Nephron progenitor cell (in vitro differentiated cells): ENCODE results near the gene RBM48.
"Not testable (repeated sequence)": the region's sequence is repeated elsewhere in the genome, so short reads cannot be mapped to it uniquely, and the experiment has no call there.

Experiments
- DNase-seq: peaks from one replicate; pipeline ENCODE4 v3.0.0; 2021
- H3K27ac Mint-ChIP-seq: 2 replicates; pipeline ENCODE4 v1.8.0; 2021; ENCODE audit warnings: mild to moderate bottlenecking, moderate library complexity, mixed read lengths
- H3K27me3 Mint-ChIP-seq: 2 replicates; pipeline ENCODE4 v1.8.0; 2021; ENCODE audit warnings: mild to moderate bottlenecking, low read depth, mixed read lengths; ENCODE audit not compliant: poor library complexity
- H3K36me3 Mint-ChIP-seq: 2 replicates; pipeline ENCODE4 v1.8.0; 2021; ENCODE audit warnings: low read depth, mixed read lengths
- H3K4me1 Mint-ChIP-seq: 2 replicates; pipeline ENCODE4 v1.8.0; 2021; ENCODE audit warnings: mixed read lengths
- H3K4me3 Mint-ChIP-seq: 2 replicates; pipeline ENCODE4 v1.8.0; 2021; ENCODE audit warnings: mild to moderate bottlenecking, moderate library complexity, mixed read lengths
- H3K9me3 Mint-ChIP-seq: 2 replicates; pipeline ENCODE4 v1.8.0; 2021; ENCODE audit warnings: mild to moderate bottlenecking, moderate library complexity, mixed read lengths
- TF ChIP-seq, protein P1 (sequence below): fragments of 200-600 bp; sonication (generic); IDR thresholded peaks from 2 replicates; pipeline ENCODE4 v1.5.0; 2021; ENCODE audit warnings: antibody characterized with exemption

The RBM48 gene

DNA sequence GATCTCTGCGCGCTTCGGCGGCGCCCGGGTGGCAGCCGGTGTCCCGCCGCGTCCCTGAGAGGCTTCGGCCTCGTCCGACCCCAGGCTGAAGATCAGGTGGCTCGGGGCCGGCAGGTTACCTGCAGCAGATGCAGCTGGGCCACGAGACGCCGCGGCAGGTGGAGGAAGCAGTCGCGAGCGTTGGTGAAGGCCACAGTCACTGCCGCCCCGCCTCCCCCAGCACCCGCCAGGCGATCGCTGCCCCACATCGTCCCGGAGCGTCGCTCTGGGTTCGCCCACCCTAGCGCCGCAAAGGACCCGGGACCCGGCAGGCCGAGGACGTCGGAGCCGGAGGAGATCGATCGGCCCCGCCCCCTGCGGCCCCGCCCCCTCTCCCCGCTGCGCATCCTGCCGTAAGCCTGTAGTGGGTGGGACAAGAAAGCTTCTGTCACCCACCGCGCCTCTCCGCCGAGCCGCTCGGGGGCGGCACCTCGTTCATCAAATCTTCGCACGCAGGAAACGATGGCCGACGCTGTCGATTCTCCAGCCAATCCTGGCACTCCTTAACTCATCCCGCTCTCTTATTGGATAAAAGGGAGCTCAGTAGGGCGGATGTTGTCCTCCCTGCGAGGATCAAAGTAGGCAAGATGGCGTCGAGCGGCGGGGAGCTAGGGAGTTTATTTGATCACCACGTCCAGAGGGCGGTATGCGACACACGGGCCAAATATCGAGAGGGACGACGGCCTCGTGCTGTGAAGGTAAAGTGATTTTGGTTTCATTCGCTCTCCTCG lies at the start of gene RBM48, which contains the start of gene PEX1:
Gene RBM48, plus strand, starts transcription at position 608 of the 770 bp plus-strand sequence. Its CDS starts 19 bp downstream, at position 627.
Gene PEX1, minus strand, starts transcription at position 333 of the 770 bp plus-strand sequence. Its CDS starts 85 bp downstream, at position 248.
- peak; percentile 92 for DNase-seq
- Mint-ChIP-seq H3K27me3 (no peaks in the 10 kb centered on the region), H3K27ac (peak within 1 kb of the TSS; percentile 98), H3K4me1 (peaks cover 30% of the 10 kb centered on the region), H3K9me3 (no peaks in the 10 kb centered on the region), H3K4me3 (peak within 1 kb of the TSS; percentile 97), H3K36me3 (peaks cover 14% of the 10 kb centered on the region)
- TF ChIP-seq, protein P1, sequence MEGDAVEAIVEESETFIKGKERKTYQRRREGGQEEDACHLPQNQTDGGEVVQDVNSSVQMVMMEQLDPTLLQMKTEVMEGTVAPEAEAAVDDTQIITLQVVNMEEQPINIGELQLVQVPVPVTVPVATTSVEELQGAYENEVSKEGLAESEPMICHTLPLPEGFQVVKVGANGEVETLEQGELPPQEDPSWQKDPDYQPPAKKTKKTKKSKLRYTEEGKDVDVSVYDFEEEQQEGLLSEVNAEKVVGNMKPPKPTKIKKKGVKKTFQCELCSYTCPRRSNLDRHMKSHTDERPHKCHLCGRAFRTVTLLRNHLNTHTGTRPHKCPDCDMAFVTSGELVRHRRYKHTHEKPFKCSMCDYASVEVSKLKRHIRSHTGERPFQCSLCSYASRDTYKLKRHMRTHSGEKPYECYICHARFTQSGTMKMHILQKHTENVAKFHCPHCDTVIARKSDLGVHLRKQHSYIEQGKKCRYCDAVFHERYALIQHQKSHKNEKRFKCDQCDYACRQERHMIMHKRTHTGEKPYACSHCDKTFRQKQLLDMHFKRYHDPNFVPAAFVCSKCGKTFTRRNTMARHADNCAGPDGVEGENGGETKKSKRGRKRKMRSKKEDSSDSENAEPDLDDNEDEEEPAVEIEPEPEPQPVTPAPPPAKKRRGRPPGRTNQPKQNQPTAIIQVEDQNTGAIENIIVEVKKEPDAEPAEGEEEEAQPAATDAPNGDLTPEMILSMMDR, result no peak

DNA sequence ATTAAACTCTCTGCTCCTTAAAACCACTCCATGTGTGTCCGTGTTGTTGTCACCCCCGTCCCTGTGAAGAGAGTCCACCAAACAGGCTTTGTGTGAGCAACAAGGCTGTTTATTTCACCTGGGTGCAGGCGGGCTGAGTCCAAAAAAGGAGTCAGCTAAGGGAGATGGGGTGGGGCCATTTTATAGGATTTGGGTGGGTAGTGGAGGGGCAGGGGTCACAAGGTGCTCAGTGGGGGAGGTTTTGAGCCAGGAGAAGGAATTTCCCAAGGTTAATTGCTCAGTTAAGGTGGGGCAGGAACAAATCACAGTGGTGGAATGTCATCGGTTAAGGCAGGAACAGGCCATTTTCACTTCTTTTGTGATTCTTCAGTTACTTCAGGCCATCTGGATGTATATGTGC lies 49.4 kb upstream of the RBM48 start:
- not testable (repeated sequence) for H3K4me1 Mint-ChIP-seq, H3K9me3 Mint-ChIP-seq, H3K27ac Mint-ChIP-seq, H3K4me3 Mint-ChIP-seq, H3K36me3 Mint-ChIP-seq, DNase-seq, H3K27me3 Mint-ChIP-seq

DNA sequence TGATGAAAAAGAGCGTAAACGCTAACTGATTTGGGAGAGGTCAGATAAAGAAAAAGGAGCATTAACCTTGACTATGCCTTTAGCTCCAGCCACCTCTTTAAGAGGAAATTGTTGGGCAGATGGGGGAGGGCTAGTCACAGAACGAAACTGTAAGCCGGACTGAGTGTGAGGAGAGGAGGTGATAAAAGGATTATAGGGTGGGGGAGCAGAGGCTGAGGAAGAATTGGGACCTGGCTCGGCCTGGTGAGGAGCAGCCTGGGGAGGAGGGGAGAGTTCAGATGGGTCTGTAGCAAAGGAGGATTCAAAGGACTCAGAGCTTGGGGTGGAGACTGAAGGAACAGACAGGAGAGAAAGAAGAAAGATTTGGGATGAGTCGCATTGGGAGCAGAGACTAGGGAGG lies 45.0 kb upstream of the RBM48 start:
- H3K9me3 Mint-ChIP-seq, DNase-seq, H3K4me1 Mint-ChIP-seq, H3K27ac Mint-ChIP-seq, H3K27me3 Mint-ChIP-seq, H3K4me3 Mint-ChIP-seq: not testable (repeated sequence)
- H3K36me3 Mint-ChIP-seq, result peaks cover 22% of the 10 kb centered on the region

DNA sequence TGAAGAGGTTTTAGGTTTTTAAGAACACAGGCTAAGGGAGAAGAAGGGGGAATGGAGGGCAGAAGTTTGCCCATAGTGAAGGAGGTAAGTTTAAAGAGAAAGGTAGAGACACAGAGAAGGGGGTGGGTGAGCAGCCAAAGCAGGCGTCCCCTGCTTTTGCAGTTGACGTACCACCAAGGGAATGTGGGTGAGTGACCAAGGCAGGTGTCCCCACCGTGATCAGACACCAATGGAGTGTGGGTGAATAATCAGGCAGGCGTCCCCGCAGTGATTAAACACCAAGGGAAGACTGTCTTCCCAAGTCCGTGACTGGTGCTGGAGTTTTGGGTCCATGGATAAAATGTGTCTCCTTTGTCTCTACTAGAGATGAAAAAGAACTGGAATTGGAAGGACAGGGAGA lies 44.4 kb upstream of the RBM48 start:
- H3K27me3 Mint-ChIP-seq, H3K27ac Mint-ChIP-seq, DNase-seq, H3K4me3 Mint-ChIP-seq, H3K9me3 Mint-ChIP-seq, H3K4me1 Mint-ChIP-seq: not testable (repeated sequence)
- peaks cover 25% of the 10 kb centered on the region for H3K36me3 Mint-ChIP-seq

DNA sequence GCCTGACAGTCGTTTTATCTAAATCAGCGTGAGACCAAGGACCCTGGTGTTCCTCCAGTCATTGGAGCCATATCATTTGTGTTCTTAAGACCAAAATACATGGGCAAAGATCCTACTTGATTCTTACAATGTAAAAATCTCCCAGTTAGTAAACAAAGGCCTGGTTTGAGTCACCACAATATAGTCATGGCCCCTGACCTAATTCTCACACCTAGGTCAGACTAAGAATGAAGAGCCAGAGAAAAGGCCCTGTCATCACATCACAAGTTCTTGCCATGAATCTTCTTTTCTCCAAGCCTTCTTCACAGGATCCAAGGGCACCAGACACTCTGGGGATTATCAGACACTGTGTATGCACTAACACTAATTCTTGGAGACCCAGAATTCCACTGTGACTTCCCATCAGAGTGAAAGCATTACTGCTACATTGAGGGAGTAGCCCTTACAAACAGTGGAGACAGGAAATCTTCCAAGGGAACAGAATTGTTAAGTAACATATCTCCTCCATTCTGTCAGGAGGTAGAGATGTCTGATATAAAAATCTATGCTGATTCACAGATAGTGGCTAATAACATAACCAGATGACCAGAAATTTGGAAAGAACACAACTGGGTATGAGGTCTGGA lies 43.2 kb upstream of the RBM48 start:
- H3K27me3 Mint-ChIP-seq, result no peaks in the 10 kb centered on the region
- TF ChIP-seq, protein P1, result no peak
- H3K9me3 Mint-ChIP-seq, result no peaks in the 10 kb centered on the region
- H3K4me3 Mint-ChIP-seq, result no peak overlapping the region
- H3K36me3 Mint-ChIP-seq, result peaks cover 32% of the 10 kb centered on the region
- DNase-seq, result no peak
- no peak overlapping the region for H3K27ac Mint-ChIP-seq
- H3K4me1 Mint-ChIP-seq, result no peaks in the 10 kb centered on the region

DNA sequence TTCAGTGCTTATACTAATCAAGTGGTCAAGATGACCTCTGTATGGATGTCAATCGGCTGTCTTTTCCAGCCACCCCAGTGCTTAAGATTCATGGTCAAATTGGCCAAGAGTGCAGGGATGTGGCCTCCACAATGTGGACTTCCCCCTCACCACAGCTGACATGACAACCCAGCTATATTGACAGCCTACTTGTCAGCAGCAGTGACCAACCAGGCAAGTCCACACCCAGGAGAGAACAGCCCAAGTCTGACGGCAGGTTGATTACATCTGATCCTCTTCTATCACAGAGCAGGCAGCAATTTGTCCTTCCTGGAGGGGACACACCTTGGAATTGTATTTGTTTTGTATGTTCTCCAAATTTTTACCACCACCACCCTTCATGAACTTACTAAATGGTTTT lies 42.6 kb upstream of the RBM48 start:
- Mint-ChIP-seq H3K27ac (no peak overlapping the region), H3K4me1 (no peaks in the 10 kb centered on the region), H3K27me3 (no peaks in the 10 kb centered on the region), H3K4me3 (no peak overlapping the region), H3K9me3 (no peaks in the 10 kb centered on the region), H3K36me3 (peaks cover 32% of the 10 kb centered on the region)
- TF ChIP-seq, protein P1, result no peak
- DNase-seq, result no peak

DNA sequence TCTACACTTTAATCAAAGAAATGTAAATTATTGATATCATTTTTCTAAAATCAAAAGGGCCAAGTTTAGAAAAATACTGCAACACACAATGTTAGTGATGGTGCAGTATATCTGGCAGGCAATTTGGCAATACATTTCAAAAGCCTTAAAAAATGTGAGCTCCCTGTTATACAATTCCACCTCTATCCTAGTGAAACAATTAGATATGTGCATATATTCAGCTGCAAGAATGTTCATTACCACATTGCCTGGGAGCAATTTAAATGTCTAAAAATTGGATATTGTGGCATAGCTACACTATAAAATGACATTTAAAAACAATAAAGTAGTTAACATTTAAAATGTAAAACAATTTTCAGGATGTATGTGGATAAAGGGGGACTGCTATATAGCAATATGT lies 40.8 kb upstream of the RBM48 start:
- H3K4me1 Mint-ChIP-seq, result no peaks in the 10 kb centered on the region
- no peaks in the 10 kb centered on the region for H3K9me3 Mint-ChIP-seq
- H3K27me3 Mint-ChIP-seq, result no peaks in the 10 kb centered on the region
- TF ChIP-seq, protein P1, result no peak
- H3K4me3 Mint-ChIP-seq, result no peak overlapping the region
- H3K36me3 Mint-ChIP-seq, result peaks cover 35% of the 10 kb centered on the region
- no peak for DNase-seq
- no peak overlapping the region for H3K27ac Mint-ChIP-seq
